Endodermal cell (in vitro differentiated cells): ENCODE data around the gene TSKU. TPM values are rescaled to one million over a fixed set of nuclear protein-coding genes. Genes with fewer than 3 reads are reported as not detected.

ENCODE experiments used
- DNase-seq: peaks from one replicate; pipeline ENCODE4 v3.0.0-alpha.2; 2017
- H3K27ac ChIP-seq: 2 replicates; pipeline ENCODE4 v1.5.1; 2013; ENCODE audit warnings: mild to moderate bottlenecking, low read depth, low read length, moderate library complexity
- H3K27me3 ChIP-seq: 2 replicates; pipeline ENCODE4 v1.6.1; 2013; ENCODE audit warnings: mild to moderate bottlenecking, low read length, moderate library complexity; ENCODE audit not compliant: insufficient read depth, control insufficient read depth, poor library complexity, severe bottlenecking
- H3K36me3 ChIP-seq: 2 replicates; pipeline ENCODE4 v1.7.0; 2013; ENCODE audit warnings: mild to moderate bottlenecking, low read length, moderate library complexity; ENCODE audit not compliant: control insufficient read depth, insufficient read depth
- H3K4me1 ChIP-seq: one replicate; pipeline ENCODE4 v1.7.0; 2013; ENCODE audit warnings: low read length; ENCODE audit not compliant: control insufficient read depth, insufficient read depth
- H3K4me3 ChIP-seq: 2 replicates; pipeline ENCODE4 v1.5.1; 2013; ENCODE audit warnings: mild to moderate bottlenecking, low read length, moderate library complexity
- H3K9ac ChIP-seq: 2 replicates; pipeline ENCODE4 v1.6.1; 2013; ENCODE audit warnings: mild to moderate bottlenecking, low read length, moderate library complexity; ENCODE audit not compliant: poor library complexity, severe bottlenecking; ENCODE audit errors: extremely low read depth
- H3K9me3 ChIP-seq: 2 replicates; pipeline ENCODE4 v1.6.1; 2013; ENCODE audit warnings: mild to moderate bottlenecking, low read length, moderate library complexity; ENCODE audit not compliant: control insufficient read depth
- H3K27ac Mint-ChIP-seq: 2 replicates; pipeline ENCODE4 v1.8.0; 2020; ENCODE audit warnings: mixed read lengths
- H3K27me3 Mint-ChIP-seq: 2 replicates; pipeline ENCODE4 v1.8.0; 2021; ENCODE audit warnings: mild to moderate bottlenecking, mixed read lengths; ENCODE audit not compliant: insufficient read depth
- H3K36me3 Mint-ChIP-seq: 2 replicates; pipeline ENCODE4 v1.8.0; 2020; ENCODE audit warnings: low read depth, mixed read lengths
- H3K4me1 Mint-ChIP-seq: 2 replicates; pipeline ENCODE4 v1.8.0; 2020; ENCODE audit warnings: mixed read lengths
- H3K4me3 Mint-ChIP-seq: 2 replicates; pipeline ENCODE4 v1.8.0; 2020; ENCODE audit warnings: mild to moderate bottlenecking, moderate library complexity, mixed read lengths
- H3K9me3 Mint-ChIP-seq: 2 replicates; pipeline ENCODE4 v1.8.0; 2020; ENCODE audit warnings: mild to moderate bottlenecking, mixed read lengths
- WGBS, 2 experiments: methylation state at CpG; one replicate each; pipeline versions ENCODE4 v1.1.5 to v1.1.7; 2013; ENCODE audit warnings: missing lambda C conversion rate in 2 of 2, mixed read lengths in 1 of 2; ENCODE audit not compliant: insufficient coverage in 1 of 2, insufficient read length in 1 of 2; 5-methylcytosine and 5-hydroxymethylcytosine counted together
- total RNA-seq, 2 donors: library from RNA; stranded (reverse); fragmentation: NEBNext Ultra II Directional in 1 of 2; extraction: Animal tissue kit (Norgen Biotek cat#: 25700) in 1 of 2; gene quantifications; 2 replicates in 1 of 2; 3 replicates in 1 of 2; pipeline ENCODE4 v1.2.1, GENCODE V29; 2021
- TF ChIP-seq, protein P1 (sequence below): fragments of 200-600 bp; sonication (generic); conservative IDR thresholded peaks from 2 replicates; pipeline ENCODE4 v1.5.0; 2021; ENCODE audit warnings: antibody characterized with exemption, mild to moderate bottlenecking

TSKU gene
- total RNA-seq, 2 donors from 2014 or later: 105 to 130 TPM

- WGBS, 2 experiments: 93% methylated on average over 5 to 6 of the region's 6 CpGs
- no peak overlapping the region for H3K27ac ChIP-seq
- H3K9me3 ChIP-seq: peaks cover 41% of the 10 kb centered on the region
- H3K27ac Mint-ChIP-seq: peak overlapping the region; percentile 81
- peak overlapping the region; percentile 29 for H3K4me3 Mint-ChIP-seq
- peaks cover 49% of the 10 kb centered on the region for H3K4me1 ChIP-seq
- DNase-seq: no peak
- peak overlapping the region; percentile 38 for H3K4me3 ChIP-seq
- H3K4me1 Mint-ChIP-seq: peaks cover 83% of the 10 kb centered on the region
- H3K9me3 Mint-ChIP-seq: peaks cover 33% of the 10 kb centered on the region
- H3K36me3 ChIP-seq: peaks cover 89% of the 10 kb centered on the region
- TF ChIP-seq, protein P1, sequence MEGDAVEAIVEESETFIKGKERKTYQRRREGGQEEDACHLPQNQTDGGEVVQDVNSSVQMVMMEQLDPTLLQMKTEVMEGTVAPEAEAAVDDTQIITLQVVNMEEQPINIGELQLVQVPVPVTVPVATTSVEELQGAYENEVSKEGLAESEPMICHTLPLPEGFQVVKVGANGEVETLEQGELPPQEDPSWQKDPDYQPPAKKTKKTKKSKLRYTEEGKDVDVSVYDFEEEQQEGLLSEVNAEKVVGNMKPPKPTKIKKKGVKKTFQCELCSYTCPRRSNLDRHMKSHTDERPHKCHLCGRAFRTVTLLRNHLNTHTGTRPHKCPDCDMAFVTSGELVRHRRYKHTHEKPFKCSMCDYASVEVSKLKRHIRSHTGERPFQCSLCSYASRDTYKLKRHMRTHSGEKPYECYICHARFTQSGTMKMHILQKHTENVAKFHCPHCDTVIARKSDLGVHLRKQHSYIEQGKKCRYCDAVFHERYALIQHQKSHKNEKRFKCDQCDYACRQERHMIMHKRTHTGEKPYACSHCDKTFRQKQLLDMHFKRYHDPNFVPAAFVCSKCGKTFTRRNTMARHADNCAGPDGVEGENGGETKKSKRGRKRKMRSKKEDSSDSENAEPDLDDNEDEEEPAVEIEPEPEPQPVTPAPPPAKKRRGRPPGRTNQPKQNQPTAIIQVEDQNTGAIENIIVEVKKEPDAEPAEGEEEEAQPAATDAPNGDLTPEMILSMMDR: no peak
- H3K27me3 ChIP-seq: no peaks in the 10 kb centered on the region
- H3K36me3 Mint-ChIP-seq: peaks cover 73% of the 10 kb centered on the region
- no peak overlapping the region for H3K9ac ChIP-seq
- H3K27me3 Mint-ChIP-seq: no peaks in the 10 kb centered on the region
Observed at GRCh38 chr11:76791861-76792260, 8.7 kb downstream of the TSKU start.

- WGBS, 2 experiments: 91% methylated on average over 13 of the region's 13 CpGs
- Histone ChIP-seq H3K4me1 (peaks cover 40% of the 10 kb centered on the region), H3K9me3 (peaks cover 41% of the 10 kb centered on the region), H3K4me3 (peak overlapping the region; percentile 72), H3K27me3 (no peaks in the 10 kb centered on the region), H3K36me3 (peaks cover 89% of the 10 kb centered on the region), H3K27ac (peak overlapping the region; percentile 81), H3K9ac (no peak overlapping the region)
- Mint-ChIP-seq H3K36me3 (peaks cover 73% of the 10 kb centered on the region), H3K4me1 (peaks cover 77% of the 10 kb centered on the region), H3K4me3 (peak overlapping the region; percentile 39), H3K9me3 (peaks cover 33% of the 10 kb centered on the region), H3K27ac (peak overlapping the region; percentile 88), H3K27me3 (no peaks in the 10 kb centered on the region)
- TF ChIP-seq, protein P1: no peak
- DNase-seq: peak; percentile 39
Observed at GRCh38 chr11:76792505-76793264, 9.5 kb downstream of the TSKU start.

- Mint-ChIP-seq H3K4me3 (peak overlapping the region; percentile 39), H3K27ac (peak overlapping the region; percentile 88)
- peak; percentile 56 for DNase-seq
Observed at GRCh38 chr11:76793391-76794291, 10.5 kb downstream of the TSKU start.

More at GRCh38 chr11:76793391-76794291, 10.5 kb downstream of the TSKU start:
- TF ChIP-seq, protein P1: no peak
- peaks cover 80% of the 10 kb centered on the region for H3K36me3 Mint-ChIP-seq
- peak overlapping the region; percentile 81 for H3K27ac ChIP-seq
- peak overlapping the region; percentile 55 for H3K9ac ChIP-seq
- H3K27me3 Mint-ChIP-seq: no peaks in the 10 kb centered on the region
- H3K27me3 ChIP-seq: no peaks in the 10 kb centered on the region
- H3K9me3 Mint-ChIP-seq: peaks cover 32% of the 10 kb centered on the region
- H3K4me1 ChIP-seq: peaks cover 38% of the 10 kb centered on the region
- peak overlapping the region; percentile 72 for H3K4me3 ChIP-seq
- 59% methylated on average over 8 to 9 of the region's 9 CpGs for WGBS, 2 experiments
- peaks cover 41% of the 10 kb centered on the region for H3K9me3 ChIP-seq
- peaks cover 98% of the 10 kb centered on the region for H3K36me3 ChIP-seq
- H3K4me1 Mint-ChIP-seq: peaks cover 77% of the 10 kb centered on the region
